ENCODE data around the gene TAF12. TPM values are rescaled to one million over a fixed set of nuclear protein-coding genes. Genes with fewer than 3 reads are reported as not detected.
"Not testable (repeated sequence)": the region's sequence is repeated elsewhere in the genome, so short reads cannot be mapped to it uniquely, and the experiment has no call there.

Gene TAF12
- total RNA-seq, 1 donor from 2014 or later: 22.6 TPM

GRCh38 chr1:28582248-28582615 is 60.6 kb downstream of the TAF12 start:
- DNase-seq (ENCODE audit: low read depth in 2 of 2): peak; percentile 30 to 40

- peak; percentile 96 to 97 for DNase-seq (ENCODE audit: low read depth in 2 of 2)
These were observed 61.2 kb downstream of the TAF12 start for GRCh38 chr1:28581531-28582247.

GRCh38 chr1:28580722-28581530 is 61.9 kb downstream of the TAF12 start:
- DNase-seq (ENCODE audit: low read depth in 2 of 2): peak; percentile 61 to 64

- DNase-seq (ENCODE audit: low read depth in 2 of 2): no peak
These were observed 63.5 kb downstream of the TAF12 start for GRCh38 chr1:28579401-28579800.

- no peak for DNase-seq (ENCODE audit: low read depth in 2 of 2)
These were observed 64.1 kb downstream of the TAF12 start for GRCh38 chr1:28578696-28579218.

- DNase-seq (ENCODE audit: low read depth in 2 of 2): no peak
These were observed 64.9 kb downstream of the TAF12 start for GRCh38 chr1:28577738-28578536.

GRCh38 chr1:28577052-28577678 is 65.7 kb downstream of the TAF12 start:
- no peak for DNase-seq (ENCODE audit: low read depth in 2 of 2)

- DNase-seq (ENCODE audit: low read depth in 2 of 2): no peak
These were observed 69.3 kb downstream of the TAF12 start for GRCh38 chr1:28573564-28573963.

- DNase-seq (ENCODE audit: low read depth in 2 of 2): not testable (repeated sequence)
These were observed 70.0 kb downstream of the TAF12 start for GRCh38 chr1:28572891-28573290.

- DNase-seq (ENCODE audit: low read depth in 2 of 2): no peak
These were observed 71.0 kb downstream of the TAF12 start for GRCh38 chr1:28571911-28572310.

- no peak for DNase-seq (ENCODE audit: low read depth in 2 of 2)
These were observed 75.9 kb downstream of the TAF12 start for GRCh38 chr1:28566931-28567330.

GRCh38 chr1:28565726-28566125 is 77.1 kb downstream of the TAF12 start:
- no peak for DNase-seq (ENCODE audit: low read depth in 2 of 2)

GRCh38 chr1:28565040-28565439 is 77.8 kb downstream of the TAF12 start:
- DNase-seq (ENCODE audit: low read depth in 2 of 2): no peak

GRCh38 chr1:28564310-28564709 is 78.6 kb downstream of the TAF12 start:
- no peak for DNase-seq (ENCODE audit: low read depth in 2 of 2)

GRCh38 chr1:28560886-28561285 is 82.0 kb downstream of the TAF12 start:
- DNase-seq (ENCODE audit: low read depth in 2 of 2): no peak

Other genes with a start within 250 kb of the TAF12 start
- gene RCC1, start 137.0 kb downstream of the TAF12 start, total RNA-seq: 40.1 and 46.6 TPM in 2 replicates
- gene TRNAU1AP, start 90.0 kb downstream of the TAF12 start, total RNA-seq: 17.7 and 19.2 TPM in 2 replicates
- gene RAB42, start 50.8 kb downstream of the TAF12 start, total RNA-seq: 3.2 and 3.9 TPM in 2 replicates
- gene RNU11, start 5.5 kb upstream of the TAF12 start, total RNA-seq: not detected in 2 replicates
- gene GMEB1, start 25.7 kb upstream of the TAF12 start, total RNA-seq: 3.7 and 6.3 TPM in 2 replicates
- gene YTHDF2, start 93.9 kb upstream of the TAF12 start, total RNA-seq: 60.1 and 76.0 TPM in 2 replicates
- gene OPRD1, start 169.1 kb upstream of the TAF12 start, total RNA-seq: not detected in 2 replicates

Data from lung microvascular endothelial cell (primary cell).